ENCODE data around the gene PPT2.
"Not testable (repeated sequence)": the region's sequence is repeated elsewhere in the genome, so short reads cannot be mapped to it uniquely, and the experiment has no call there.

The PPT2 gene

GRCh38 chr6:32127717-32128592 is 26.0 kb upstream of the PPT2 start, which contains the start of gene ATF6B:
Gene ATF6B (minus strand): TSS chr6:32128246. CDS start chr6:32128207, 39 bp downstream.
- DNase-seq, result peak; percentile 73 to 99

GRCh38 chr6:32128751-32129296 is 25.1 kb upstream of the PPT2 start:
- DNase-seq, result no peak

GRCh38 chr6:32129297-32130088 is 24.4 kb upstream of the PPT2 start:
- DNase-seq, result no peak

- no peak for DNase-seq
These were observed 22.4 kb upstream of the PPT2 start for GRCh38 chr6:32131439-32131948.

GRCh38 chr6:32132110-32132509 is 21.8 kb upstream of the PPT2 start:
- DNase-seq, result no peak

- DNase-seq, result no peak
These were observed 20.2 kb upstream of the PPT2 start for GRCh38 chr6:32133786-32134185.

GRCh38 chr6:32137454-32137853 is 16.5 kb upstream of the PPT2 start:
- no peak for DNase-seq

- no peak for DNase-seq
These were observed 14.4 kb upstream of the PPT2 start for GRCh38 chr6:32139590-32139989.

GRCh38 chr6:32140420-32141046 is 13.4 kb upstream of the PPT2 start:
- no peak for DNase-seq

- not testable (repeated sequence) for DNase-seq
These were observed 9.7 kb upstream of the PPT2 start for GRCh38 chr6:32144238-32144637.

GRCh38 chr6:32146287-32146686 is 7.7 kb upstream of the PPT2 start:
- no peak for DNase-seq

GRCh38 chr6:32146687-32147086 is 7.3 kb upstream of the PPT2 start:
- DNase-seq, result no peak

GRCh38 chr6:32147401-32148132 is 6.4 kb upstream of the PPT2 start:
- no peak for DNase-seq

GRCh38 chr6:32148289-32149091 is 5.5 kb upstream of the PPT2 start:
- DNase-seq, result peak in 1 of 2 donors; percentile 27

- no peak for DNase-seq
These were observed 4.7 kb upstream of the PPT2 start for GRCh38 chr6:32149092-32149755.

- no peak for DNase-seq
These were observed 3.7 kb upstream of the PPT2 start for GRCh38 chr6:32149932-32150870.

- no peak for DNase-seq
These were observed 2.6 kb upstream of the PPT2 start for GRCh38 chr6:32151181-32151862.

GRCh38 chr6:32151863-32152768 is 1.8 kb upstream of the PPT2 start, which contains the start of gene PRRT1:
Gene PRRT1 (minus strand): TSS chr6:32151939. CDS start chr6:32151827, 112 bp downstream.
- no peak for DNase-seq
